Measurements from ENCODE around the gene ADPRM.

The ADPRM gene

DNA sequence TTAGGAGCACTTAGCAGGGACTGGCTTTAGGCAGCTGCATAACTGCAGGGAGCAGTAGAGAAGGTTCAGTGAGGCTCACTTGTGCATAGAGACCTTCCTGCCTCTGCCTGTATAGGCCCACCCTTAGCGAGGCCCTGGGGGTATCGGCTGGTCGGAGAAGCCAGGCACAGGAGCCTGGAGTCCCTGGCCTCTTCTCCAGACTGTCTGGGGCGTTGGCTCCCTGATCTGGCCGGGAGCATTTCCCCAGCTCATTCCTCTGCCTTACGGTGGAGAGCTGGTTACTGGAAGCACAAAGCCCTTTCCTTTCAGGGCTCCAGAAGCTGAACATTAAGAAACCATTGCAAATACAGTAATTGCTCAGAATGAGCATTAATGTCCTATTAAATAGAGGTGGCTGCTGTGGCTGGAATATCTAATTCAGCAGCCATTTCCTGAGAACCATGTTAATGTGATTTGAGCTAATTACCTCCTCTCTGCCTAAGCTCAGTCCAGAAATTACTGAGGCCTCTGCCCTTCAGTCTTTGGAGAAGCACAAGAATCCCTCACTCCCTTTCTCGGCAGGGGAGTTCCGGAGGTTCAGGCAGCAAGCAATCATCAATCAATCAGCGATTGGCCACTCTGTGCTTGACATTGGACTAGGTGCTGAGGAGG is 51.3 kb downstream of the ADPRM start:
- no peak overlapping the region for H3K4me3 ChIP-seq (ENCODE audit: low read length in 2 of 2)
- no peaks in the 10 kb centered on the region for H3K9me3 ChIP-seq (ENCODE audit: control insufficient read depth in 2 of 2, low read length in 2 of 2)
- H3K27me3 ChIP-seq (ENCODE audit: control insufficient read depth in 2 of 2, insufficient read depth in 2 of 2, low read length in 2 of 2): no peaks in the 10 kb centered on the region
- no peak overlapping the region for H3K27ac ChIP-seq (ENCODE audit: low read depth in 2 of 2, low read length in 2 of 2)
- no peaks in the 10 kb centered on the region for H3K36me3 ChIP-seq (ENCODE audit: control insufficient read depth in 2 of 2, insufficient read depth in 2 of 2, low read length in 2 of 2)
- no peak overlapping the region for H3K9ac ChIP-seq (ENCODE audit: low read depth in 1 of 2, low read length in 2 of 2)
- peaks cover 0 to 17% of the 10 kb centered on the region in 2 donors for H3K4me1 ChIP-seq (ENCODE audit: control insufficient read depth in 2 of 2, insufficient read depth in 2 of 2, low read length in 2 of 2)

DNA sequence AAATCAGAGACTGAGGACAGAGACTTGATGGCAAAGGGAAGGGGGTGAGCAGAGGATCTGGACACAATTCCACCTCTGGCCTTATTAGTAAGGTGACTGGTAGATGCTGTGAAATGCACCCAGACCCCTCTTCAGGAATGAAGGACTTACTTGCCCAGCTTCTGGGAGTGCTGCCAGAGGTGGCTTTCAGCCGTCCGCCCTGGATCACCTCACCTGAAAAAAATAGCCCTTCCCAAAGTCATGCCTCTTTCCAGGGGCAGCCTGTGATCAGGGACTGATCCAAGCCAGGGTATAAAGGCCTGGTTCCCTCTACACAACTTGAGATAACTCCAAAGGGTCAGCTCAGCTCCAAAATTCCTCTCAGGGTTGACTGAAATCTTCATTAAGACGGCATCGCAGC is 52.8 kb downstream of the ADPRM start:
- Histone ChIP-seq H3K9me3 (ENCODE audit: control insufficient read depth in 2 of 2, low read length in 2 of 2) (no peaks in the 10 kb centered on the region), H3K4me3 (ENCODE audit: low read length in 2 of 2) (no peak overlapping the region), H3K27ac (ENCODE audit: low read depth in 2 of 2, low read length in 2 of 2) (no peak overlapping the region), H3K27me3 (ENCODE audit: control insufficient read depth in 2 of 2, insufficient read depth in 2 of 2, low read length in 2 of 2) (no peaks in the 10 kb centered on the region), H3K4me1 (ENCODE audit: control insufficient read depth in 2 of 2, insufficient read depth in 2 of 2, low read length in 2 of 2) (peaks cover 0 to 9% of the 10 kb centered on the region in 2 donors), H3K36me3 (ENCODE audit: control insufficient read depth in 2 of 2, insufficient read depth in 2 of 2, low read length in 2 of 2) (no peaks in the 10 kb centered on the region), H3K9ac (ENCODE audit: low read depth in 1 of 2, low read length in 2 of 2) (no peak overlapping the region)

- Histone ChIP-seq H3K9ac (ENCODE audit: low read depth in 1 of 2, low read length in 2 of 2) (no peak overlapping the region), H3K4me1 (ENCODE audit: control insufficient read depth in 2 of 2, insufficient read depth in 2 of 2, low read length in 2 of 2) (peaks cover 0 to 7% of the 10 kb centered on the region in 2 donors), H3K27me3 (ENCODE audit: control insufficient read depth in 2 of 2, insufficient read depth in 2 of 2, low read length in 2 of 2) (no peaks in the 10 kb centered on the region), H3K4me3 (ENCODE audit: low read length in 2 of 2) (no peak overlapping the region), H3K27ac (ENCODE audit: low read depth in 2 of 2, low read length in 2 of 2) (no peak overlapping the region), H3K9me3 (ENCODE audit: control insufficient read depth in 2 of 2, low read length in 2 of 2) (no peaks in the 10 kb centered on the region), H3K36me3 (ENCODE audit: control insufficient read depth in 2 of 2, insufficient read depth in 2 of 2, low read length in 2 of 2) (no peaks in the 10 kb centered on the region)
Measured at GRCh38 chr17:10751563-10751962, 54.2 kb downstream of the ADPRM start.

DNA sequence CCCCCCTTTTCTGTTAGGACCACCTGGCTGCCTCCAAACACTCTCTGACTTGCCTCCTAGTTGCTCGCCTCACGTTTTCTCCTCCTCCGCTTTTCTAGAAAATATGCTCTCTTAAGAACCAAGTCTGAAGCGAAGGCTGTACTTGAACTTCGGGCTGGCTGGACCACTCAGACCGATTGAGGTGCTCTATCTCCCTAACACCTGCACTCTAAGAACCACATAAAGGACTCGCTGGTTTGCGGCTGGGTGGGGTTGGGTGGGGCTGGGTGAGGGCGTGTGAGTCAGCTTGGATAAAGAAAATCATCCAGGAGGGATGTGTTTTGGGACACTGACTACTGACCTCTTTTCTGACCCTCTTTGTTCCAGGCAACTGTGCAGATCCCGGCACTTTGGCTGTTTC is 55.3 kb downstream of the ADPRM start:
- Histone ChIP-seq H3K9me3 (ENCODE audit: control insufficient read depth in 2 of 2, low read length in 2 of 2) (no peaks in the 10 kb centered on the region), H3K27me3 (ENCODE audit: control insufficient read depth in 2 of 2, insufficient read depth in 2 of 2, low read length in 2 of 2) (no peaks in the 10 kb centered on the region), H3K36me3 (ENCODE audit: control insufficient read depth in 2 of 2, insufficient read depth in 2 of 2, low read length in 2 of 2) (no peaks in the 10 kb centered on the region), H3K4me1 (ENCODE audit: control insufficient read depth in 2 of 2, insufficient read depth in 2 of 2, low read length in 2 of 2) (peaks cover 3 to 18% of the 10 kb centered on the region in 2 donors), H3K4me3 (ENCODE audit: low read length in 2 of 2) (no peak overlapping the region), H3K9ac (ENCODE audit: low read depth in 1 of 2, low read length in 2 of 2) (no peak overlapping the region), H3K27ac (ENCODE audit: low read depth in 2 of 2, low read length in 2 of 2) (no peak overlapping the region)

DNA sequence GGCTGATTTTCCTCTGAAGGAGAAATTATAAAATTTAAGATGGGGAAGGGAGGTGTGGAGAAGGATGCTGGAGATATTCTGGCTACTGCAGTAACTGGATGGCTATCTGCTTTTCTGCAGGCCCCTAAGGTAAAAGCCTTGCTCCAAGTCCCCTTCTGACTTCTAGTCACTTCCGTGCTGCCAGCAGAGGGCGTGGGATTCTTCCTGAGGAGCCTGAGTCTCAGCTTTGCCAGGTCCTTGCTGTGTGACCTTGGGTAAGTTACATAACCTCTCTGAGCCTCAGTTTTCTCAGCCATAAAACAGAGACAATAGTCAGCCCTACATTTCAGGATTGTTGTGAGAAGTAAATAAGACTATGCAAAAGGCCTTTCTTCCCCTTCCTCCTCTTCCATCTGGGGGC is 56.7 kb downstream of the ADPRM start:
- peaks cover 3 to 22% of the 10 kb centered on the region in 2 donors for H3K4me1 ChIP-seq (ENCODE audit: control insufficient read depth in 2 of 2, insufficient read depth in 2 of 2, low read length in 2 of 2)
- no peak overlapping the region for H3K4me3 ChIP-seq (ENCODE audit: low read length in 2 of 2)
- no peaks in the 10 kb centered on the region for H3K27me3 ChIP-seq (ENCODE audit: control insufficient read depth in 2 of 2, insufficient read depth in 2 of 2, low read length in 2 of 2)
- no peak overlapping the region for H3K27ac ChIP-seq (ENCODE audit: low read depth in 2 of 2, low read length in 2 of 2)
- no peaks in the 10 kb centered on the region for H3K9me3 ChIP-seq (ENCODE audit: control insufficient read depth in 2 of 2, low read length in 2 of 2)
- no peak overlapping the region for H3K9ac ChIP-seq (ENCODE audit: low read depth in 1 of 2, low read length in 2 of 2)
- no peaks in the 10 kb centered on the region for H3K36me3 ChIP-seq (ENCODE audit: control insufficient read depth in 2 of 2, insufficient read depth in 2 of 2, low read length in 2 of 2)

DNA sequence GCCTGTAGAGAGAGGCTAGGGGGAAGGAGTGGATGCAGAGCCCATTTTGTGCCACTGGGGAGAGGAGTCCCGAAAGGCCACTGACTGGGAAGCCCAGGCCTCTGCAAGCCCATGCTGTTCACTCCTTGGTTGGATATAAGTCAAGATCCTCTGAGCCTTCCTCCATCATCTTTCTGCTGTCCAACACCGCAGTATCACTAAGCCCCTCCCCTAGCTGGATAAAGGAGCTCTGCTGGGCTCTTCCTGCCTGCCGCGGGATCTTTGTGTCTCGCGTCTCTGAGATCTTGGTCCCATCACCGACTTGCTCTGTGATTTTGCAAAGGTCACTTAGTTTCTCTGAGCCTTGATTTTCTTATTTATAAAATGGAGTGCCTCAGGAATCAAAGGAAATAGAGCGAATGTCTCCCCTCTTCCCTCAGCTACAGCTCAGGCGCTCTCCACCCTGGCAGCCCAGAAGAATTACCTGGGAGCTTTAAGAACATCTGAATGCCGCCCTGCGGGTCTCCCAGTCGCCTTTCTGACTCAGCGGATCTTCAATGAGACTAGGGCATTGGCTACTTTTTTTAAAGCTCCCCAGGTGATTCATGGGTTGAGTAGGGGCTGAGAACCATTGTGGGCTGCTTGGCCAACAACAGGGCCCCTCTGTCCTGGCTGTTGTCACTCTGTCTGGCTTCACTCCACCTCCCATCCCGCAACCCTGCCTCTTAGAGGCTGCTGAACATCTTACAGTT is 57.6 kb downstream of the ADPRM start:
- Histone ChIP-seq H3K9me3 (ENCODE audit: control insufficient read depth in 2 of 2, low read length in 2 of 2) (no peaks in the 10 kb centered on the region), H3K9ac (ENCODE audit: low read depth in 1 of 2, low read length in 2 of 2) (no peak overlapping the region), H3K4me3 (ENCODE audit: low read length in 2 of 2) (no peak overlapping the region), H3K36me3 (ENCODE audit: control insufficient read depth in 2 of 2, insufficient read depth in 2 of 2, low read length in 2 of 2) (no peaks in the 10 kb centered on the region), H3K27ac (ENCODE audit: low read depth in 2 of 2, low read length in 2 of 2) (no peak overlapping the region), H3K4me1 (ENCODE audit: control insufficient read depth in 2 of 2, insufficient read depth in 2 of 2, low read length in 2 of 2) (peaks cover 3 to 22% of the 10 kb centered on the region in 2 donors), H3K27me3 (ENCODE audit: control insufficient read depth in 2 of 2, insufficient read depth in 2 of 2, low read length in 2 of 2) (no peaks in the 10 kb centered on the region)

DNA sequence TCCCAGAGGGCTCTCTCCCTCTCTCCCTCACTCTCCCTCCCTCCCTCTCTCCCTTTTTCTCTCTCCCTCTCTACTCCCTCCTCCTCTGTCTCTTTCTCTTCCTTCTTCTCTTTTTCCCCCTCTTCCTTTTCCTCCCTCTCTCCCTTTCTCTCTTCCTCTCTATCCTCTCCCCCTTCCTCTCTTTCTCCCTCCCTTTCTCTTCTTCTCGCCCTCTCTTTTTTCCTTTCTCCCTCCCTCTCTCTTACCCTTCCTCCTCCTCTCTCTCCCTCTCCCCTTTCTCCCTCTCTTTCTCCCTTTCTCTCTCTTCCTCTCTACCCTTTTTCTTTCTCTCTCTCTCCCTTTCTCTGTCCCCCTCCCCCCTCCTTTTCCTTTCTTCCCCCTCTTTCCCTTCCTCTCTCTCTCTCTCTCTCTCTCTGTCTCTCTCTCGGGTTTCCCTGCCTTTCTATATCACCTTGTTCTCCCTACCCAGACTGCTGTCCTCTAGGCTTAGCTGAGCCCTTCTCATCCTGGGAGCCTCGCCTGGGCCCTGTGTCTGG is 58.3 kb downstream of the ADPRM start:
- Histone ChIP-seq H3K36me3 (ENCODE audit: control insufficient read depth in 2 of 2, insufficient read depth in 2 of 2, low read length in 2 of 2) (no peaks in the 10 kb centered on the region), H3K27me3 (ENCODE audit: control insufficient read depth in 2 of 2, insufficient read depth in 2 of 2, low read length in 2 of 2) (no peaks in the 10 kb centered on the region), H3K4me1 (ENCODE audit: control insufficient read depth in 2 of 2, insufficient read depth in 2 of 2, low read length in 2 of 2) (peaks cover 3 to 22% of the 10 kb centered on the region in 2 donors), H3K27ac (ENCODE audit: low read depth in 2 of 2, low read length in 2 of 2) (peak overlapping the region; percentile 72 to 76), H3K4me3 (ENCODE audit: low read length in 2 of 2) (no peak overlapping the region), H3K9ac (ENCODE audit: low read depth in 1 of 2, low read length in 2 of 2) (no peak overlapping the region), H3K9me3 (ENCODE audit: control insufficient read depth in 2 of 2, low read length in 2 of 2) (no peaks in the 10 kb centered on the region)

DNA sequence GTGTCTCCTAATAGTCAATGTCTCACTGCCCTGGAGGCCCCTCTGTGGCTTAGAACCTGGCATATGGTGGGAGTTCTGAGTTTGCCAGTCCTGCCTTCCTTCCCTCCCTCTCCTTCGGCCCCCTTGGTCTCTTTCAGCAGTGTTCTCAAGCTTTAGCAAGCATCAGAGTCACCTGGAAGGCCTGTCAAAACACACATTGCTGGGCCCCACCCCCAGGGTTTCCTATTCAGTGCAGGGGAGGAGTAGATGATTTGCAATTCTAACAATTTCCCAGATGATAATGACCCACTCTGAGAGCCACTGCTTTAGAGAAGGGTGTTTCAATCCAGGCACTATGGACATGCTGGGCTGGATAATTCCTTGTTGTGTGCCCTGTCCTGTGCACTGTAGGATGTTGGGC is 58.8 kb downstream of the ADPRM start:
- Histone ChIP-seq H3K27me3 (ENCODE audit: control insufficient read depth in 2 of 2, insufficient read depth in 2 of 2, low read length in 2 of 2) (no peaks in the 10 kb centered on the region), H3K9ac (ENCODE audit: low read depth in 1 of 2, low read length in 2 of 2) (no peak overlapping the region), H3K27ac (ENCODE audit: low read depth in 2 of 2, low read length in 2 of 2) (peak overlapping the region; percentile 72 to 76), H3K4me1 (ENCODE audit: control insufficient read depth in 2 of 2, insufficient read depth in 2 of 2, low read length in 2 of 2) (peaks cover 3 to 22% of the 10 kb centered on the region in 2 donors), H3K4me3 (ENCODE audit: low read length in 2 of 2) (no peak overlapping the region), H3K9me3 (ENCODE audit: control insufficient read depth in 2 of 2, low read length in 2 of 2) (no peaks in the 10 kb centered on the region), H3K36me3 (ENCODE audit: control insufficient read depth in 2 of 2, insufficient read depth in 2 of 2, low read length in 2 of 2) (no peaks in the 10 kb centered on the region)

DNA sequence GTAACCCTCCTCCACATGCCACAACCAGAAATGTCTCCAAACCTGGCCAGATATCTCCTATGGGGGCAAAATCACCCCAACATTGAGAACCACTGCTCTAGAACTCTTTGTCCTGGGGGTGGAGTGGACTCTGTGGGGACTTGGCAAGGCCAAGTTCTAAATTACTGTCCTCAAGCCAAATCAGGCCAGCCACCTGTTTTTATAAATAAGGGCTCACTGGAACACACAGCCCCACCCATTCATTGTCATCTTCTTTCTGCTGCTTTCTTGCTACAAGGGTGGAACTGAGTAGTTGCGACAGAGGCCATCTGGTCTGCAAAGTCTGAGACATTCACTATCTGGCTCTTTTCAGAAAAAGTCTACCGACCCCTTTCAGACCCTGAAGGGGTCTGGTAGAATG is 59.2 kb downstream of the ADPRM start:
- peaks cover 3 to 22% of the 10 kb centered on the region in 2 donors for H3K4me1 ChIP-seq (ENCODE audit: control insufficient read depth in 2 of 2, insufficient read depth in 2 of 2, low read length in 2 of 2)
- H3K27me3 ChIP-seq (ENCODE audit: control insufficient read depth in 2 of 2, insufficient read depth in 2 of 2, low read length in 2 of 2): no peaks in the 10 kb centered on the region
- H3K4me3 ChIP-seq (ENCODE audit: low read length in 2 of 2): no peak overlapping the region
- no peaks in the 10 kb centered on the region for H3K9me3 ChIP-seq (ENCODE audit: control insufficient read depth in 2 of 2, low read length in 2 of 2)
- peak overlapping the region; percentile 72 to 76 for H3K27ac ChIP-seq (ENCODE audit: low read depth in 2 of 2, low read length in 2 of 2)
- no peaks in the 10 kb centered on the region for H3K36me3 ChIP-seq (ENCODE audit: control insufficient read depth in 2 of 2, insufficient read depth in 2 of 2, low read length in 2 of 2)
- H3K9ac ChIP-seq (ENCODE audit: low read depth in 1 of 2, low read length in 2 of 2): no peak overlapping the region

DNA sequence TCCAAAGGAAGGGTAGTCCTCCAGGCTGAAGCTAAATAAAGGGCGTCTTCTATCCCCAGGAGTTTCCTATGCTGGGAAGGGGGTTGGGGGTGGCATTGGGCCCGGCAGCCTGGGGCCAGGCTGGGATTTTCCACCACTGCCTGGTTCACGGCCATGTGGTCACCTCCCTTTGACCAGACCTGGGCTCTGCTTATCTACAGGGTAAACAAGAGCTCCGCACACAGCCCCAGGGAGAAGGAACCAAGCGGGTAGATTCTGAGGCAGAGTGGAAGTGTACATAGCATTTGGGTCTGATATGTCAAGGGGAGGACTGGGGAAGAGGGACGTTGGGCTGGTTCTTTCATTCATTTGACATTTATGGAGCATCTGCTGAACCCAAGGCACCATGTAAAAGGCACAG is 59.7 kb downstream of the ADPRM start:
- H3K4me1 ChIP-seq (ENCODE audit: control insufficient read depth in 2 of 2, insufficient read depth in 2 of 2, low read length in 2 of 2): peaks cover 3 to 22% of the 10 kb centered on the region in 2 donors
- H3K9me3 ChIP-seq (ENCODE audit: control insufficient read depth in 2 of 2, low read length in 2 of 2): no peaks in the 10 kb centered on the region
- H3K4me3 ChIP-seq (ENCODE audit: low read length in 2 of 2): no peak overlapping the region
- peak overlapping the region; percentile 69 to 72 for H3K27ac ChIP-seq (ENCODE audit: low read depth in 2 of 2, low read length in 2 of 2)
- no peaks in the 10 kb centered on the region for H3K36me3 ChIP-seq (ENCODE audit: control insufficient read depth in 2 of 2, insufficient read depth in 2 of 2, low read length in 2 of 2)
- H3K9ac ChIP-seq (ENCODE audit: low read depth in 1 of 2, low read length in 2 of 2): no peak overlapping the region
- no peaks in the 10 kb centered on the region for H3K27me3 ChIP-seq (ENCODE audit: control insufficient read depth in 2 of 2, insufficient read depth in 2 of 2, low read length in 2 of 2)

Data from mucosa of rectum (tissue), 2 donors.